Tibial nerve (tissue), 4 donors: ENCODE results near the gene NMD3. TPM values are rescaled to one million over a fixed set of nuclear protein-coding genes. Genes with fewer than 3 reads are reported as not detected.
"Not testable (repeated sequence)": the region's sequence is repeated elsewhere in the genome, so short reads cannot be mapped to it uniquely, and the experiment has no call there.

Source experiments
- DNase-seq, 2 donors: peaks; one replicate each; pipeline ENCODE4 v3.0.0-alpha.2; 2019; ENCODE audit warnings: low spot score in 2 of 2
- H3K27ac ChIP-seq, 4 donors: fragments of 200-600 bp; sonication (generic) in 3 of 4; one replicate each; pipeline ENCODE4 v1.5.1; 2017 to 2019; ENCODE audit warnings: mild to moderate bottlenecking in 1 of 4
- H3K27me3 ChIP-seq, 2 donors: fragments of 200-600 bp; sonication (generic) in 1 of 2; one replicate each; pipeline versions ENCODE4 v1.5.1 to v1.6.0; 2017 to 2019
- H3K36me3 ChIP-seq, 3 donors: fragments of 200-600 bp; sonication (generic); one replicate each; pipeline ENCODE4 v1.5.1; 2018 to 2019
- H3K4me1 ChIP-seq, 4 donors: fragments of 200-600 bp; sonication (generic) in 3 of 4; one replicate each; pipeline ENCODE4 v1.5.1; 2017 to 2019
- H3K4me3 ChIP-seq, 4 donors: fragments of 200-600 bp; sonication (generic) in 3 of 4; one replicate each; pipeline ENCODE4 v1.5.1; 2017 to 2019; ENCODE audit warnings: mild to moderate bottlenecking in 1 of 4, moderate library complexity in 1 of 4
- H3K9me3 ChIP-seq, 4 donors: fragments of 200-600 bp; sonication (generic) in 3 of 4; one replicate each; pipeline ENCODE4 v1.5.1; 2017 to 2019
- EP300 ChIP-seq, 2 donors: sonication (generic); formaldehyde crosslinking; IDR thresholded peaks; one replicate each; pipeline ENCODE4 v1.6.1; 2017; ENCODE audit warnings: antibody characterized with exemption in 2 of 2, mild to moderate bottlenecking in 1 of 2
- POLR2A ChIP-seq, 2 donors: fragments of 450-650 bp; IDR thresholded peaks; one replicate each; pipeline ENCODE4 v1.6.1; 2017; ENCODE audit warnings: antibody characterized with exemption in 2 of 2, mild to moderate bottlenecking in 2 of 2, moderate library complexity in 2 of 2
- WGBS, 2 donors: methylation state at CpG; one replicate each; pipeline ENCODE4 v1.1.5; 2018; 5-methylcytosine and 5-hydroxymethylcytosine counted together
- total RNA-seq, 4 donors: library from RNA; depleted of rRNA; stranded (reverse); fragments of >200 nt; gene quantifications; one replicate each; pipeline ENCODE4 v1.1.0, GENCODE V29; 2016
- TF ChIP-seq, protein P1 (sequence below), 5 experiments: fragments of 200-600 bp in 3 of 5; fragments of 450-650 bp in 2 of 5; sonication (generic) in 3 of 5; IDR thresholded peaks; one replicate each; pipeline ENCODE4 v1.5.1; 2016 to 2019; ENCODE audit warnings: antibody characterized with exemption in 5 of 5, mild to moderate bottlenecking in 3 of 5, moderate library complexity in 2 of 5

The NMD3 gene
- total RNA-seq, 4 donors from 2014 or later, result 26.7 to 54.6 (median 42.3) TPM

DNA sequence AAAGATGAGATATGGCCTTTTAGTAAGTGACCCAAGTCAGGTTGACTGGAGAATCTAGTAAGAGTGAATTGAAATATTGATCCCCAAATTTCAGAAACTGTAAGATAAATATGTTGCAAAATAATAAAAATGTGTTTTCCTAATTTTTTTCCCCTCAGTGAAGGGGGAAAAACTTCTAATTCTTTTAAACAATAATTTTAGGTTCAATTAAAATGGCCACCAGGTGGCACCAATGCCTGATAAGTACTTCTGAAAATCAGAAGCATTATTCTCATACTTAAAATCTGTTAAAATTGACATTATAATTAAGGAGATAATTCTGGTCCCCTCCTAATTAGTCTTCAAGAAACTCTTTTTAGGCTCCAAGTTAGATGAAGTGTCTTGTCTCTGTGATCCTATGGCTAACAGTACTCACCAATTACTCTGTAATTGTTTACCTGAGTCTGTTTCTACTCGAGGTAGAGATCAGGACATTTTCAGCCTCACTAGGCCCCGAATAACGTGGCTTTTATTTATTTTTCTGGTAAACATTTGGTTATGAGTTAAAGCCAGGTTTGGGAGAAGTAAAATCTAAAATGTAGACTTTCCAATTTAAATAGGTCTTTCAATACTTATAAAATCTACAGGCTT lies 52.6 kb downstream of the NMD3 start:
- Histone ChIP-seq H3K4me1 (no peaks in the 10 kb centered on the region), H3K27ac (no peak overlapping the region), H3K27me3 (no peaks in the 10 kb centered on the region), H3K4me3 (no peak overlapping the region), H3K9me3 (peaks cover 0 to 23% (median 3%) of the 10 kb centered on the region in 4 donors), H3K36me3 (peaks cover 0 to 50% (median 0%) of the 10 kb centered on the region in 3 donors)
- TF ChIP-seq EP300 (IDR thresholded peaks at IDR 0.05), result no peak
- TF ChIP-seq, protein P1, sequence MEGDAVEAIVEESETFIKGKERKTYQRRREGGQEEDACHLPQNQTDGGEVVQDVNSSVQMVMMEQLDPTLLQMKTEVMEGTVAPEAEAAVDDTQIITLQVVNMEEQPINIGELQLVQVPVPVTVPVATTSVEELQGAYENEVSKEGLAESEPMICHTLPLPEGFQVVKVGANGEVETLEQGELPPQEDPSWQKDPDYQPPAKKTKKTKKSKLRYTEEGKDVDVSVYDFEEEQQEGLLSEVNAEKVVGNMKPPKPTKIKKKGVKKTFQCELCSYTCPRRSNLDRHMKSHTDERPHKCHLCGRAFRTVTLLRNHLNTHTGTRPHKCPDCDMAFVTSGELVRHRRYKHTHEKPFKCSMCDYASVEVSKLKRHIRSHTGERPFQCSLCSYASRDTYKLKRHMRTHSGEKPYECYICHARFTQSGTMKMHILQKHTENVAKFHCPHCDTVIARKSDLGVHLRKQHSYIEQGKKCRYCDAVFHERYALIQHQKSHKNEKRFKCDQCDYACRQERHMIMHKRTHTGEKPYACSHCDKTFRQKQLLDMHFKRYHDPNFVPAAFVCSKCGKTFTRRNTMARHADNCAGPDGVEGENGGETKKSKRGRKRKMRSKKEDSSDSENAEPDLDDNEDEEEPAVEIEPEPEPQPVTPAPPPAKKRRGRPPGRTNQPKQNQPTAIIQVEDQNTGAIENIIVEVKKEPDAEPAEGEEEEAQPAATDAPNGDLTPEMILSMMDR (IDR thresholded peaks at IDR 0.05), result peak; percentile 27 to 70 (median 57)
- no peak for TF ChIP-seq POLR2A (IDR thresholded peaks at IDR 0.05)
- WGBS, 2 donors, result 62 to 63% methylated on average over 3 of the region's 3 CpGs
- peak in 1 of 2 donors; percentile 61 for DNase-seq

DNA sequence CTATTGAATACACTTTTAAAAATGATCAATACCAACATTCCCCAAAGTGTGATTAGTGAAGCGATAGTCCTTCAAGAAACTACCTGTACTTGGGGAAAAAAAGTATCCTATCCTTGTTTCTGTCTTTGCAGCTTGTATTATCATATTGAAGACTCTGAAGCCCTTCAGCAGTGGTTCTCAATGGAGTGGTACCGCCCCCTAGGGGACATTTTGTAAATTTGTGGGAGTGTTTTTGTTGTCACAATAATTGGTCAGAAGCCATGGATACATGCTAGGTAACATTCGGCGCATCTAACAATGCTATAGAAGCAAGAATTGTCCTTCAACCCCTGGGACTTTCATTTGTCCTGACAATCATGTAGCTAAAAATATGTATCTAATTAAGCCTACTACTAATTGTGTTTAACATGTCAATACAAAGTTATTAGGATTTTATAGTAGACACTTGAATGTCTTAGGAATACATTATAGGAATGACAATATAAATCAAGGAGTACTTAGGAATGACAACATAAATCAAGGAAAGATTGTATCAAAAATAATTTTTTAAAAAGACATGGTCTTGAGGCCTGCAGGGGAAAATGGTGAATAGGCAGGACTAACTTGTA lies 53.7 kb downstream of the NMD3 start:
- 72% methylated on average over 4 of the region's 4 CpGs for WGBS, 2 donors
- Histone ChIP-seq H3K9me3 (peaks cover 0 to 34% (median 5%) of the 10 kb centered on the region in 4 donors), H3K36me3 (peaks cover 0 to 45% (median 0%) of the 10 kb centered on the region in 3 donors), H3K4me3 (no peak overlapping the region), H3K27ac (no peak overlapping the region), H3K27me3 (no peaks in the 10 kb centered on the region), H3K4me1 (no peaks in the 10 kb centered on the region)
- DNase-seq, result peak in 1 of 2 donors; percentile 16
- TF ChIP-seq EP300 (IDR thresholded peaks at IDR 0.05), result no peak
- TF ChIP-seq, protein P1 (IDR thresholded peaks at IDR 0.05), result peak in 3 of 5 experiments; percentile 25 to 45 (median 27)

DNA sequence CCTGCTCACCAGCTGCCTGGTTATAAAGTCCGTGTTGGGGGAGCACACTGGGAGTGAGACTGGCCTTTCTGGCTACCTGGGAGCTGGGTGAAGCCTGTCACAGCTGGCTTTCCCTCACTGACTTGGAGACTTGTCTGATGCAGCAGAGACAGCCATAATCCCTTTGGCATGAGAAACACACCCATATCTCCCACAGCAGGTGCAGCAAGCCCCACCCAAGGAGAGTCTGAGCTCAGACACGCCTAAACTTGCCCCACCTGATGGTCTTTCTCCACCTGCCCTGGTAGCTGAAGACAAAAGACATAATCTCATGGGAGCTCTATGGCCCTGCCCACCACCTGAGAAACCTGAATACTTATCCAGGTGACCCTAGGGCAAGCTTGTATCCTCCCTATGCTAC lies 54.8 kb downstream of the NMD3 start:
- Histone ChIP-seq H3K27ac (no peak overlapping the region), H3K27me3 (no peaks in the 10 kb centered on the region), H3K4me1 (no peaks in the 10 kb centered on the region), H3K36me3 (peaks cover 0 to 36% (median 0%) of the 10 kb centered on the region in 3 donors), H3K9me3 (peaks cover 0 to 45% (median 6%) of the 10 kb centered on the region in 4 donors), H3K4me3 (no peak overlapping the region)
- DNase-seq, result no peak
- 94 to 100% methylated on average over 2 of the region's 2 CpGs for WGBS, 2 donors
- TF ChIP-seq POLR2A (IDR thresholded peaks at IDR 0.05), result no peak
- TF ChIP-seq, protein P1 (IDR thresholded peaks at IDR 0.05), result no peak
- no peak for TF ChIP-seq EP300 (IDR thresholded peaks at IDR 0.05)

DNA sequence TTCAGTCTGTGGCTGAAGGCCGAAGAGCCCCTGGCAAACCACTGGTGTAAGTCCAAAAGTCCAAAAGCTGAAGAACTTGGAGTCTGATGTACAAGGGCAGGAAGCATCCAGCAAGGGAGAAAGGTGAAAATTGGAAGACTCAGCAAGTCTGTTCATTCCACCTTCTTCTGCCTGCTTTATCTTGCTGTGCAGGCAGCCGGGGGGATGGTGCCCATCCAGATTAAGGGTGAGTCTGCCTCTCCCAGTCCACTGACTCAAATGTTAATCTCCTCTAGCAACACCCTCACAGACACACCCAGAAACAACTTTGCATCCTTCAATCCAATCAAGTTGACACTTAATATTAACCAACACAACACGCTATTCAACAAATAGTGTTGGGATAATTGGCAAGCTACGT lies 61.3 kb downstream of the NMD3 start:
- WGBS, 2 donors, result 89 to 94% methylated on average over 4 of the region's 4 CpGs
- H3K27me3 ChIP-seq, H3K36me3 ChIP-seq, H3K4me3 ChIP-seq, H3K27ac ChIP-seq, DNase-seq, H3K4me1 ChIP-seq: not testable (repeated sequence)
- H3K9me3 ChIP-seq, result peaks cover 0 to 73% (median 10%) of the 10 kb centered on the region in 4 donors

DNA sequence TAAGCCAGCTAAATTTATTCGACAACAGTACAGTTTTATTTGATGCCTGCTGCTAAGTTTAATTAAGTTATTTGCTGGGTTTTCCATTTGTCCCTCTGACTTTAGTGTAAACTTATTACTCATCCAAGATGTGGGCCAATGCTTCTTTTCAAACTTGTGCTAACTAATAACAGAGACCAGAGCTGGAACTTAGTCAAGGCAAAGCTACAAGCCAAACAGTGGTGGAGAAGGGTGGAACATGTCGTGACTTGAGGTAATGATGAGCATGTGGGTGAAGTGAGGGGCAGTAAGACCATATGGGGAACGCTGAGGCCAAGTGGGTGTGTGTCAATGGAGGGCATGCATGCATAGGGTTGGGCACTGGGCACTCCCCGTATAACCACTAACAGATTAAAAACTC lies 63.9 kb downstream of the NMD3 start:
- no peaks in the 10 kb centered on the region for H3K4me1 ChIP-seq
- peaks cover 0 to 47% (median 5%) of the 10 kb centered on the region in 4 donors for H3K9me3 ChIP-seq
- no peak for DNase-seq
- H3K36me3 ChIP-seq, result no peaks in the 10 kb centered on the region
- H3K4me3 ChIP-seq, result no peak overlapping the region
- TF ChIP-seq EP300 (IDR thresholded peaks at IDR 0.05) (no peak), POLR2A (IDR thresholded peaks at IDR 0.05) (no peak)
- TF ChIP-seq, protein P1 (IDR thresholded peaks at IDR 0.05), result no peak
- 77 to 91% methylated on average over 4 of the region's 4 CpGs for WGBS, 2 donors
- no peaks in the 10 kb centered on the region for H3K27me3 ChIP-seq
- H3K27ac ChIP-seq, result no peak overlapping the region
